ENCODE data around the gene CDK5RAP2.
"Not testable (repeated sequence)": the region's sequence is repeated elsewhere in the genome, so short reads cannot be mapped to it uniquely, and the experiment has no call there.

Gene CDK5RAP2

GRCh38 chr9:120541921-120542320 is 38.0 kb downstream of the CDK5RAP2 start:
- no peak for DNase-seq

- DNase-seq = no peak
Measured at GRCh38 chr9:120539951-120540350, 40.0 kb downstream of the CDK5RAP2 start.

- no peak for DNase-seq
Measured at GRCh38 chr9:120538339-120538738, 41.6 kb downstream of the CDK5RAP2 start.

GRCh38 chr9:120536949-120537640 is 42.9 kb downstream of the CDK5RAP2 start:
- DNase-seq = no peak

GRCh38 chr9:120536094-120536493 is 43.9 kb downstream of the CDK5RAP2 start:
- DNase-seq = no peak

- DNase-seq = no peak
Measured at GRCh38 chr9:120534266-120534665, 45.7 kb downstream of the CDK5RAP2 start.

GRCh38 chr9:120532891-120533290 is 47.1 kb downstream of the CDK5RAP2 start:
- DNase-seq = no peak

- DNase-seq = no peak
Measured at GRCh38 chr9:120532475-120532874, 47.5 kb downstream of the CDK5RAP2 start.

GRCh38 chr9:120531683-120532300 is 48.2 kb downstream of the CDK5RAP2 start:
- DNase-seq = no peak

GRCh38 chr9:120530220-120530832 is 49.6 kb downstream of the CDK5RAP2 start:
- DNase-seq = not testable (repeated sequence)

GRCh38 chr9:120528829-120529228 is 51.1 kb downstream of the CDK5RAP2 start:
- no peak for DNase-seq

GRCh38 chr9:120528327-120528726 is 51.6 kb downstream of the CDK5RAP2 start:
- DNase-seq = no peak

- DNase-seq = no peak
Measured at GRCh38 chr9:120526534-120526933, 53.4 kb downstream of the CDK5RAP2 start.

- no peak for DNase-seq
Measured at GRCh38 chr9:120524863-120525262, 55.1 kb downstream of the CDK5RAP2 start.

- no peak for DNase-seq
Measured at GRCh38 chr9:120524038-120524437, 55.9 kb downstream of the CDK5RAP2 start.

GRCh38 chr9:120522558-120522957 is 57.4 kb downstream of the CDK5RAP2 start:
- DNase-seq = no peak

- DNase-seq = no peak
Measured at GRCh38 chr9:120522032-120522431, 57.9 kb downstream of the CDK5RAP2 start.

GRCh38 chr9:120521101-120521500 is 58.9 kb downstream of the CDK5RAP2 start:
- no peak for DNase-seq

GRCh38 chr9:120515996-120516395 is 64.0 kb downstream of the CDK5RAP2 start:
- not testable (repeated sequence) for DNase-seq

- not testable (repeated sequence) for DNase-seq
Measured at GRCh38 chr9:120515481-120515880, 64.5 kb downstream of the CDK5RAP2 start.

GRCh38 chr9:120514405-120514804 is 65.6 kb downstream of the CDK5RAP2 start:
- no peak for DNase-seq

GRCh38 chr9:120513825-120514396 is 66.1 kb downstream of the CDK5RAP2 start:
- DNase-seq = no peak

- DNase-seq = no peak
Measured at GRCh38 chr9:120510816-120511215, 69.2 kb downstream of the CDK5RAP2 start.

Measured in activated CD4-positive, alpha-beta T cell treated with anti-CD3 and anti-CD28 coated beads, Interleukin-2, amount 50 U/mL, for 1 hour (primary cell).